Panc1 (cell line): Measurements from ENCODE around the gene SLC9A8. TPM values are rescaled to one million over a fixed set of nuclear protein-coding genes. Genes with fewer than 3 reads are reported as not detected.

Experiments
- ATAC-seq: fragments of 200-7000 bp; cut with Tn5 transposase; 2 replicates; pipeline ENCODE4 v1.9.1; 2020; ENCODE audit warnings: mild to moderate bottlenecking, moderate library complexity
- BruUV-seq: library from RNA; stranded (reverse); fragments of 400-500 nt; replicated peaks from 2 replicates; lab custom pipeline; 2021; lab: Mats Ljungman, UMichigan
- CTCF ChIA-PET: fragments of 300-600 bp; sonication (Branson Sonifier 250); formaldehyde crosslinking; loops from one replicate; lab custom pipeline; 2022; ENCODE audit warnings: antibody characterized with exemption; lab: Charles Lee
- POLR2A ChIA-PET: fragments of 300-600 bp; sonication (Branson Sonifier 250); formaldehyde crosslinking; loops from one replicate; lab custom pipeline; 2022; ENCODE audit warnings: antibody characterized with exemption; lab: Charles Lee
- DNase-seq: peaks from one replicate; pipeline ENCODE4 v3.0.0-alpha.2; 2010; ENCODE audit warnings: low read depth, low spot score
- H3K27ac ChIP-seq: 2 replicates; pipeline ENCODE4 v1.5.1; 2011; ENCODE audit warnings: mild to moderate bottlenecking, low read length, inconsistent platforms
- H3K27me3 ChIP-seq: fragments of 200-500 bp; sonication (Bioruptor generic); 2 replicates; pipeline ENCODE4 v1.6.0; 2014; ENCODE audit warnings: low read length, inconsistent platforms; ENCODE audit not compliant: control insufficient read depth, insufficient read depth
- H3K36me3 ChIP-seq: fragments of 200-500 bp; sonication (Bioruptor generic); 2 replicates; pipeline ENCODE4 v1.5.1; 2014; ENCODE audit warnings: inconsistent platforms, mild to moderate bottlenecking, low read length, moderate library complexity; ENCODE audit not compliant: control insufficient read depth, insufficient read depth
- H3K4me1 ChIP-seq: 2 replicates; pipeline ENCODE4 v1.5.1; 2011; ENCODE audit warnings: inconsistent platforms, mild to moderate bottlenecking, low read length, moderate library complexity; ENCODE audit not compliant: control insufficient read depth, insufficient read depth
- H3K4me3 ChIP-seq, 2 experiments: 2 replicates each; pipeline ENCODE4 v1.5.1; 2011 to 2012; ENCODE audit warnings: low read depth in 2 of 2, low read length in 2 of 2, mild to moderate bottlenecking in 2 of 2, inconsistent platforms in 1 of 2, moderate library complexity in 1 of 2
- H3K9me3 ChIP-seq: fragments of 200-500 bp; sonication (Bioruptor generic); 2 replicates; pipeline ENCODE4 v1.5.1; 2014; ENCODE audit warnings: low read depth, mild to moderate bottlenecking, inconsistent platforms, low read length, moderate library complexity; ENCODE audit not compliant: control insufficient read depth, insufficient read depth
- POLR2AphosphoS5 ChIP-seq: IDR thresholded peaks from 2 replicates; pipeline ENCODE4 v1.6.1; 2012; ENCODE audit warnings: mild to moderate bottlenecking, low read depth, low read length, moderate library complexity
- SIN3A ChIP-seq: IDR thresholded peaks from 2 replicates; pipeline ENCODE4 v1.6.1; 2012; ENCODE audit warnings: low read depth, mild to moderate bottlenecking, low read length, moderate library complexity, borderline replicate concordance; ENCODE audit not compliant: insufficient read depth
- TCF7L2 ChIP-seq: IDR thresholded peaks from 2 replicates; pipeline ENCODE4 v1.6.1; 2011; ENCODE audit warnings: mild to moderate bottlenecking, low read depth, low read length, inconsistent platforms
- in situ Hi-C: cut with HindIII; loops from 2 replicates; pipeline ENCODE4 v1.10.0; 2016; ENCODE audit warnings: low sequenced_read_pairs, low pct_unique_long_range_greater_than_20kb
- intact Hi-C: fragments of 100-400 bp; cut with micrococcal nuclease; formaldehyde crosslinking; loops from one replicate; pipeline ENCODE4 v1.10.0; 2022; ENCODE audit not compliant: unreplicated experiment
- total RNA-seq: library from RNA; stranded (reverse); gene quantifications from one replicate; pipeline ENCODE4 v1.2.1, GENCODE V29; 2021; ENCODE audit not compliant: unreplicated experiment
- TF ChIP-seq, protein P1 (sequence below), 2 experiments: IDR thresholded peaks; 2 replicates each; pipeline ENCODE4 v1.6.1; 2011 to 2012; ENCODE audit warnings: low read depth in 2 of 2, control low read depth in 1 of 2, low read length in 1 of 2, mild to moderate bottlenecking in 1 of 2, moderate library complexity in 1 of 2; ENCODE audit not compliant: insufficient read depth in 1 of 2
- TF ChIP-seq, protein P2 (sequence below): fragments of 450-650 bp; IDR thresholded peaks from 2 replicates; pipeline ENCODE4 v1.5.1; 2017; ENCODE audit warnings: mild to moderate bottlenecking

SLC9A8 gene
- total RNA-seq, 1 experiment from 2014 or later: 6.7 TPM

DNA sequence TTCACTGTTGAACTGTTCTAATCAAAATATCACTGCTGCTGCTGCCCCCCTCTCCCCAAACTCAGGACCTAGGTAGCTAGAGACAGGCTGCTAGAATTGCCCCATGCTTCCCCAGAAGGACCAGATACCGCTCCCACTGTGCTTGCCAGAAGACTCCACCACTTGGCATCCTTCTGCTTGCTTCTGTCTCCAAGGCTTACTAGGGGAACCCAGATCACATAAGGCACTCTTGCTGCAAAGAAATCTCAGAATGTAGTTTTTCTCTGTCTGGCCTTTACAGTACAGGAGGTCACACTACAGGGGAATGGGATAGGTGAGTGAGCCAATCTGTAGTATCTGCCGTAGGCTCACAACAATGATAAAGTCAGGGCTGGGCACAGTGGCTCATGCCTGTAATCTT is 21.5 kb upstream of the SLC9A8 start:
- POLR2A ChIA-PET: no interaction called here
- CTCF ChIA-PET: no interaction called here
- Histone ChIP-seq H3K4me3 (no peak overlapping the region), H3K27ac (no peak overlapping the region), H3K9me3 (no peaks in the 10 kb centered on the region), H3K36me3 (no peaks in the 10 kb centered on the region), H3K4me1 (no peaks in the 10 kb centered on the region), H3K27me3 (no peaks in the 10 kb centered on the region)
- DNase-seq: no peak
- no peak for TF ChIP-seq POLR2AphosphoS5
- no peak for TF ChIP-seq TCF7L2
- TF ChIP-seq, protein P1, sequence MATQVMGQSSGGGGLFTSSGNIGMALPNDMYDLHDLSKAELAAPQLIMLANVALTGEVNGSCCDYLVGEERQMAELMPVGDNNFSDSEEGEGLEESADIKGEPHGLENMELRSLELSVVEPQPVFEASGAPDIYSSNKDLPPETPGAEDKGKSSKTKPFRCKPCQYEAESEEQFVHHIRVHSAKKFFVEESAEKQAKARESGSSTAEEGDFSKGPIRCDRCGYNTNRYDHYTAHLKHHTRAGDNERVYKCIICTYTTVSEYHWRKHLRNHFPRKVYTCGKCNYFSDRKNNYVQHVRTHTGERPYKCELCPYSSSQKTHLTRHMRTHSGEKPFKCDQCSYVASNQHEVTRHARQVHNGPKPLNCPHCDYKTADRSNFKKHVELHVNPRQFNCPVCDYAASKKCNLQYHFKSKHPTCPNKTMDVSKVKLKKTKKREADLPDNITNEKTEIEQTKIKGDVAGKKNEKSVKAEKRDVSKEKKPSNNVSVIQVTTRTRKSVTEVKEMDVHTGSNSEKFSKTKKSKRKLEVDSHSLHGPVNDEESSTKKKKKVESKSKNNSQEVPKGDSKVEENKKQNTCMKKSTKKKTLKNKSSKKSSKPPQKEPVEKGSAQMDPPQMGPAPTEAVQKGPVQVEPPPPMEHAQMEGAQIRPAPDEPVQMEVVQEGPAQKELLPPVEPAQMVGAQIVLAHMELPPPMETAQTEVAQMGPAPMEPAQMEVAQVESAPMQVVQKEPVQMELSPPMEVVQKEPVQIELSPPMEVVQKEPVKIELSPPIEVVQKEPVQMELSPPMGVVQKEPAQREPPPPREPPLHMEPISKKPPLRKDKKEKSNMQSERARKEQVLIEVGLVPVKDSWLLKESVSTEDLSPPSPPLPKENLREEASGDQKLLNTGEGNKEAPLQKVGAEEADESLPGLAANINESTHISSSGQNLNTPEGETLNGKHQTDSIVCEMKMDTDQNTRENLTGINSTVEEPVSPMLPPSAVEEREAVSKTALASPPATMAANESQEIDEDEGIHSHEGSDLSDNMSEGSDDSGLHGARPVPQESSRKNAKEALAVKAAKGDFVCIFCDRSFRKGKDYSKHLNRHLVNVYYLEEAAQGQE (IDR thresholded peaks at IDR 0.05; ENCODE audit: insufficient read depth in 1 of 2, low read depth in 2 of 2, low read length in 1 of 2): no peak
- TF ChIP-seq, protein P2, sequence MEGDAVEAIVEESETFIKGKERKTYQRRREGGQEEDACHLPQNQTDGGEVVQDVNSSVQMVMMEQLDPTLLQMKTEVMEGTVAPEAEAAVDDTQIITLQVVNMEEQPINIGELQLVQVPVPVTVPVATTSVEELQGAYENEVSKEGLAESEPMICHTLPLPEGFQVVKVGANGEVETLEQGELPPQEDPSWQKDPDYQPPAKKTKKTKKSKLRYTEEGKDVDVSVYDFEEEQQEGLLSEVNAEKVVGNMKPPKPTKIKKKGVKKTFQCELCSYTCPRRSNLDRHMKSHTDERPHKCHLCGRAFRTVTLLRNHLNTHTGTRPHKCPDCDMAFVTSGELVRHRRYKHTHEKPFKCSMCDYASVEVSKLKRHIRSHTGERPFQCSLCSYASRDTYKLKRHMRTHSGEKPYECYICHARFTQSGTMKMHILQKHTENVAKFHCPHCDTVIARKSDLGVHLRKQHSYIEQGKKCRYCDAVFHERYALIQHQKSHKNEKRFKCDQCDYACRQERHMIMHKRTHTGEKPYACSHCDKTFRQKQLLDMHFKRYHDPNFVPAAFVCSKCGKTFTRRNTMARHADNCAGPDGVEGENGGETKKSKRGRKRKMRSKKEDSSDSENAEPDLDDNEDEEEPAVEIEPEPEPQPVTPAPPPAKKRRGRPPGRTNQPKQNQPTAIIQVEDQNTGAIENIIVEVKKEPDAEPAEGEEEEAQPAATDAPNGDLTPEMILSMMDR: no peak
- no peak for TF ChIP-seq SIN3A
- in situ Hi-C loops (no loop called here), intact Hi-C loops (no loop called here)
- no TSS peak for BruUV-seq
- ATAC-seq: no peak

DNA sequence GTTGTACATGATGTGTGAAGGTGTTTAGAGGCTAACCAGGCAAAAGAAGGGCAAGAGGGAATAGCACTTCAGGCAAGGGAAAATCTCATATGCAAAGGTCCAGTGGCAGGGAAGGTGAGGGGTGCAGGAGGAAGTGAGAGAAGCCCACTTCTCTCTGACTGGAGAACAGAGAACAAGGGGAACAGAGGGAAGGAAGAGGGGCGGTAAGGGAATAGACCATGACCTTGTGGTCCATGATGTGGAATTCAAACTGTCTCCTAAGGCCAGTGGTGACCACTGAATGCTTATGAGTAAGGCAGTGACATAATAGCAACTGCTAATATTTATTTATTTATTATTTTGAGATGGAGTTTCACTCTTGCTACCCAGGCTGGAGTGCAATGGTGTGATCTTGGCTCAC is 20.6 kb upstream of the SLC9A8 start:
- TF ChIP-seq, protein P2: no peak
- no peak for TF ChIP-seq TCF7L2
- no peak for TF ChIP-seq POLR2AphosphoS5
- no peak for TF ChIP-seq SIN3A
- TF ChIP-seq, protein P1 (IDR thresholded peaks at IDR 0.05; ENCODE audit: insufficient read depth in 1 of 2, low read depth in 2 of 2, low read length in 1 of 2): no peak
- no TSS peak for BruUV-seq
- no peaks in the 10 kb centered on the region for H3K27me3 ChIP-seq
- CTCF ChIA-PET: no interaction called here
- POLR2A ChIA-PET: no interaction called here
- H3K4me3 ChIP-seq: no peak overlapping the region
- H3K27ac ChIP-seq: no peak overlapping the region
- no peak for ATAC-seq
- in situ Hi-C loops (no loop called here), intact Hi-C loops (no loop called here)
- no peaks in the 10 kb centered on the region for H3K9me3 ChIP-seq
- H3K4me1 ChIP-seq: no peaks in the 10 kb centered on the region
- H3K36me3 ChIP-seq: no peaks in the 10 kb centered on the region
- DNase-seq: no peak
